Body of pancreas (tissue), 4 donors: ENCODE results near the gene HACD1. TPM values are rescaled to one million over a fixed set of nuclear protein-coding genes. Genes with fewer than 3 reads are reported as not detected.

Experiments
- ATAC-seq: fragments of 150-250 bp; one replicate; pipeline ENCODE4 v1.9.1; 2016
- DNase-seq, 4 donors: peaks; one replicate each; pipeline ENCODE4 v3.0.0-alpha.2; 2019
- H3K27ac ChIP-seq, 4 donors: fragments of 200-600 bp; sonication (generic); 1 replicate in 3 of 4; 2 replicates in 1 of 4; pipeline versions ENCODE4 v1.5.1 to v1.6.1; 2016 to 2019; ENCODE audit warnings: mild to moderate bottlenecking in 1 of 4, mixed read lengths in 1 of 4, moderate library complexity in 1 of 4
- H3K27me3 ChIP-seq, 2 donors: fragments of 200-600 bp; sonication (generic); one replicate each; pipeline ENCODE4 v1.6.0; 2016; ENCODE audit warnings: mild to moderate bottlenecking in 1 of 2
- H3K36me3 ChIP-seq, 2 donors: fragments of 200-600 bp; sonication (generic); replicated peaks in 1 of 2; 2 replicates each; pipeline ENCODE4 v1.5.1; 2016; ENCODE audit warnings: low read depth in 2 of 2; ENCODE audit not compliant: insufficient read depth in 1 of 2
- H3K4me1 ChIP-seq: fragments of 200-600 bp; sonication (generic); one replicate; pipeline ENCODE4 v1.6.0; 2016
- H3K4me3 ChIP-seq, 2 donors: fragments of 200-600 bp; sonication (generic); 1 replicate in 1 of 2; 2 replicates in 1 of 2; pipeline ENCODE4 v1.5.1; 2016 to 2019
- H3K9me3 ChIP-seq, 3 donors: fragments of 200-600 bp; sonication (generic); 1 replicate in 2 of 3; 2 replicates in 1 of 3; pipeline ENCODE4 v1.5.1; 2016
- POLR2A ChIP-seq, 3 donors: fragments of 450-650 bp; IDR thresholded peaks; one replicate each; pipeline ENCODE4 v1.6.1; 2016; ENCODE audit warnings: antibody characterized with exemption in 3 of 3, mild to moderate bottlenecking in 2 of 3
- WGBS, 2 donors: methylation state at CpG; one replicate each; pipeline ENCODE4 v1.1.5; 2017; 5-methylcytosine and 5-hydroxymethylcytosine counted together
- intact Hi-C: fragments of 100-400 bp; cut with DNase I; formaldehyde crosslinking; loops from one replicate; pipeline ENCODE4 v1.15.1; 2023
- total RNA-seq, 2 donors: library from RNA; depleted of rRNA; stranded (reverse); fragments of >200 nt; gene quantifications; one replicate each; pipeline ENCODE4 v1.1.0, GENCODE V29; 2016
- TF ChIP-seq, protein P1 (sequence below), 7 experiments: fragments of 450-650 bp in 4 of 7; fragments of 200-600 bp in 3 of 7; sonication (generic) in 3 of 7; IDR thresholded peaks; one replicate each; pipeline ENCODE4 v1.5.1; 2016 to 2019; ENCODE audit warnings: antibody characterized with exemption in 7 of 7

Gene HACD1
- total RNA-seq, 2 donors from 2014 or later: 1.0 to 4.9 TPM

DNA sequence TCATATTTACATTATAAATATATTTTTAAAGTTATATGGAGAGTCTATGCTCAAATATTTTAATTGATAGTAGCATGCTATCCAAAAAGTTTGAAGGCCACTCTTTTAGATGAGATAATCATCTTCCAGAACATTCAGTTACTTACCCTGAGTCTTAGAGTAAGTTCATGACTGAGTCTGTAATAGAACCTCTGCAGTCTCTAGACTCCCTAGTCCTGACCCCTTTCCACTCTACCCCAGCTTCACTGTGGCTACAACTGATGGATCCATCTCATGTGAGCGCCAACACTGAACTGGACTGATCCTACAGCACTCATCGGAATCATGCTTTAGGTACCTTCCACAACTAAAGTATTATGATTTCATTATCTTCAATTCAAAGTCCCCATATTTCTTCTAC lies 10.1 kb downstream of the HACD1 start:
- no peak overlapping the region for H3K27ac ChIP-seq
- WGBS, 2 donors: 21 to 32% methylated on average over 2 of the region's 2 CpGs
- H3K27me3 ChIP-seq: no peaks in the 10 kb centered on the region
- no peaks in the 10 kb centered on the region for H3K36me3 ChIP-seq
- no peaks in the 10 kb centered on the region for H3K9me3 ChIP-seq
- no peak overlapping the region for H3K4me3 ChIP-seq
- H3K4me1 ChIP-seq: no peaks in the 10 kb centered on the region
- no peak for ATAC-seq
- DNase-seq: no peak
- intact Hi-C loops: loop anchor here (5.0 to 10.0 kb wide), 2 partner anchors 140 to 268 kb away; no protein-coding TSS in a partner anchor
- TF ChIP-seq, protein P1, sequence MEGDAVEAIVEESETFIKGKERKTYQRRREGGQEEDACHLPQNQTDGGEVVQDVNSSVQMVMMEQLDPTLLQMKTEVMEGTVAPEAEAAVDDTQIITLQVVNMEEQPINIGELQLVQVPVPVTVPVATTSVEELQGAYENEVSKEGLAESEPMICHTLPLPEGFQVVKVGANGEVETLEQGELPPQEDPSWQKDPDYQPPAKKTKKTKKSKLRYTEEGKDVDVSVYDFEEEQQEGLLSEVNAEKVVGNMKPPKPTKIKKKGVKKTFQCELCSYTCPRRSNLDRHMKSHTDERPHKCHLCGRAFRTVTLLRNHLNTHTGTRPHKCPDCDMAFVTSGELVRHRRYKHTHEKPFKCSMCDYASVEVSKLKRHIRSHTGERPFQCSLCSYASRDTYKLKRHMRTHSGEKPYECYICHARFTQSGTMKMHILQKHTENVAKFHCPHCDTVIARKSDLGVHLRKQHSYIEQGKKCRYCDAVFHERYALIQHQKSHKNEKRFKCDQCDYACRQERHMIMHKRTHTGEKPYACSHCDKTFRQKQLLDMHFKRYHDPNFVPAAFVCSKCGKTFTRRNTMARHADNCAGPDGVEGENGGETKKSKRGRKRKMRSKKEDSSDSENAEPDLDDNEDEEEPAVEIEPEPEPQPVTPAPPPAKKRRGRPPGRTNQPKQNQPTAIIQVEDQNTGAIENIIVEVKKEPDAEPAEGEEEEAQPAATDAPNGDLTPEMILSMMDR (IDR thresholded peaks at IDR 0.05): no peak
- TF ChIP-seq POLR2A (IDR thresholded peaks at IDR 0.05): no peak

DNA sequence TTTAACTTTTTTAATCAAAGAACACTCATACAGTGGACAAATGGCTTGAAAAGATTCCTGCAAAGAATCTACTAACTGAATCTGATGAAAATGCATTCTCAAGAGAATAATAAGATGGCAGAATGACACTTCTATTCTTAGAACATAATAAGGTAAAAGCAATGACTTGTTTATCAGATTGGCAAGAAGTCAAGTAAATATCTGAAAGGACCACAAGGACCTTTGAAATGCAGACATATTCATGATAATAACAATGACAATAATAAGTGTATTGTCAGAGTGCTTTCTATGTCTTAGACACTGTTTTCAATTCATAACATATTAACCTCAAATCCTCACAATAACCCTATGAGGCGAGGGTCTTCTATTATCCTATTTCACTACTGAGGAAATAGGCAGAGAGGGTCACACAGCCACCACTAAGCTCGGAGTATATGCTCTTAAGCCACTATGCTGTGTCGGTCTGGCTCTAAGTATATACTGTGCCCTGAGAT lies 10.6 kb downstream of the HACD1 start:
- H3K4me1 ChIP-seq: no peaks in the 10 kb centered on the region
- H3K36me3 ChIP-seq: no peaks in the 10 kb centered on the region
- TF ChIP-seq POLR2A (IDR thresholded peaks at IDR 0.05): no peak
- TF ChIP-seq, protein P1 (IDR thresholded peaks at IDR 0.05): no peak
- H3K9me3 ChIP-seq: no peaks in the 10 kb centered on the region
- no peak overlapping the region for H3K27ac ChIP-seq
- H3K27me3 ChIP-seq: no peaks in the 10 kb centered on the region
- intact Hi-C loops: loop anchor here (5.0 to 10.0 kb wide), 2 partner anchors 141 to 268 kb away; no protein-coding TSS in a partner anchor
- DNase-seq (no peak), ATAC-seq (no peak)
- no peak overlapping the region for H3K4me3 ChIP-seq
- 41 to 46% methylated on average over 3 of the region's 3 CpGs for WGBS, 2 donors

DNA sequence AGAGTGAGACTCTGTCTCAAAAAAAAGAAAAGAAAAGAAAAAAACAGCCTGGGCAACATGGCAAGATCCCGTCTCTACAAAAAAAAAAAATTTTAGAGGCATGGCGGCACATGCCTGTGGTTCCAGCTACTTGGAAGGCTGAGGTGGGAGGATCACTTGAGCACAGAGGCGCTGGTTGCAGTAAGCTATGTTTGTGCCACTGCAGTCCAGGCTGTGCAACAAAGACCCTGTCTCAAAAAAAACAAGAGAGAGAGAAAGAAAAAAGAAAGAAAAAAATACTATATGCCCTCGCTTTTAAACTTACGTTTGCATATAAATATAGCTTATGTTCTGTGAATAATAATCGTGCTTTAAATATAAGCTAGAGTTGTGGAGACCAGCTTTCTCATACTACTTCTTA lies 11.2 kb downstream of the HACD1 start:
- Histone ChIP-seq H3K9me3 (no peaks in the 10 kb centered on the region), H3K4me3 (no peak overlapping the region), H3K36me3 (no peaks in the 10 kb centered on the region), H3K27me3 (no peaks in the 10 kb centered on the region), H3K27ac (no peak overlapping the region), H3K4me1 (no peaks in the 10 kb centered on the region)
- DNase-seq (no peak), ATAC-seq (no peak)
- TF ChIP-seq POLR2A (IDR thresholded peaks at IDR 0.05): no peak
- TF ChIP-seq, protein P1 (IDR thresholded peaks at IDR 0.05): no peak
- intact Hi-C loops: loop anchor here (5.0 to 10.0 kb wide), 2 partner anchors 141 to 269 kb away; no protein-coding TSS in a partner anchor
- WGBS, 2 donors: 67 to 68% methylated on average over 6 of the region's 6 CpGs

DNA sequence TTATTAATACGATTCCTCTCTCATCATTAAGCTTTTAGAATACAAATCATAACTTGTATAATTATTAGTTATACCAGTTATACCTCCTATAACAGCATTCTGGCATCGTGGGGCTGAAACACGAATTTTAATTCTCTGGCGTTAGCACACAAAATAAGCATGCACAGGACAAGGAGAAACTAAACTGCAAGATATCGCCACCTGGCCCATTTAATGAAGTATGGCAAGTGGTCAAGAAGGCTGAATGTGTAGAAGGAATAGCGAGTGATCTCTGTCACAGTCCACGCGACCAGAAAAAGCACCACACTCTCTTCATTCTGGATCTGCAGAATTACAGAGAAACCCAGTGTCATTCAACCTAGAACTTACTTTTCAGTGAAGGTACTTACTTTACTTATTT lies 18.1 kb downstream of the HACD1 start:
- H3K4me3 ChIP-seq: no peak overlapping the region
- no peaks in the 10 kb centered on the region for H3K4me1 ChIP-seq
- no peak overlapping the region for H3K27ac ChIP-seq
- intact Hi-C loops: no loop called here
- ATAC-seq (no peak), DNase-seq (peak in 2 of 4 donors; percentile 15 to 33)
- no peaks in the 10 kb centered on the region for H3K9me3 ChIP-seq
- H3K36me3 ChIP-seq: no peaks in the 10 kb centered on the region
- no peaks in the 10 kb centered on the region for H3K27me3 ChIP-seq
- TF ChIP-seq POLR2A (IDR thresholded peaks at IDR 0.05): no peak
- TF ChIP-seq, protein P1 (IDR thresholded peaks at IDR 0.05): peak in 4 of 7 experiments; percentile 13 to 41 (median 32)
- WGBS, 2 donors: 26 to 43% methylated on average over 8 of the region's 8 CpGs

DNA sequence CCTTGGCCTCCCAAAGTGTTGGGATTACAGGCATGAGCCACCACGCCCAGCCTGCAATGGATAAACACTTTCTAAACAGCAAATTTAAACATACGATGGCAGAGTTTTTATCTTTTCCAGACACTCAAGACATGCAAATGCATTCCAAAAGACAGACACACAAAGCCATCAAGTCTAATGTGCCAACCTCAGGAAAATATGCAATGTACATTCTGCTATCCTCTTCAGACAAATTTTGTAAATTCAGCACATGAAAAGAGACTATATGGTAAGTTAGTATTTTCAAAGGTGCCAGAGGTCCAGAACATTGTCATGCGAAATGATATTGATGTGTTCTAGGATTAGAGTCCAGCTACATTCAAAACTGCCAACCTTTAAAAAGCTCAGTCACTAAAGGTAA lies 19.8 kb downstream of the HACD1 start:
- no peak for DNase-seq
- no peak for ATAC-seq
- H3K27me3 ChIP-seq: no peaks in the 10 kb centered on the region
- no peak overlapping the region for H3K4me3 ChIP-seq
- 80% methylated on average over 3 of the region's 3 CpGs for WGBS, 2 donors
- H3K4me1 ChIP-seq: no peaks in the 10 kb centered on the region
- intact Hi-C loops: no loop called here
- TF ChIP-seq POLR2A (IDR thresholded peaks at IDR 0.05): no peak
- TF ChIP-seq, protein P1 (IDR thresholded peaks at IDR 0.05): no peak
- no peaks in the 10 kb centered on the region for H3K9me3 ChIP-seq
- no peak overlapping the region for H3K27ac ChIP-seq
- no peaks in the 10 kb centered on the region for H3K36me3 ChIP-seq
